Measurements from ENCODE around the gene RARRES2. TPM values are rescaled to one million over a fixed set of nuclear protein-coding genes. Genes with fewer than 3 reads are reported as not detected.
A peak's percentile ranks its signal among the peaks of the same experiment; 100 is the strongest.

RARRES2 gene
- total and polyA plus RNA-seq, 2 of the 13 experiments (the other 11 are each of a cell fraction or from before 2014, with no cell fraction given): 134 to 172 TPM

GRCh38 chr7:150322833-150323681, 18.4 kb downstream of the RARRES2 start, which contains the start of the genes ACTR3C and LRRC61 (continued):
- TF ChIP-seq ZNF333 (CRISPR knock-in tag; IDR thresholded peaks at IDR 0.05; ENCODE audit: borderline replicate concordance): peak; percentile 82
- TF ChIP-seq ZNF883 (CRISPR knock-in tag; IDR thresholded peaks at IDR 0.05; ENCODE audit: not compliant biosample characterization): peak; percentile 72
- no peak for TF ChIP-seq TRIM24 (CRISPR knock-in tag; IDR thresholded peaks at IDR 0.05)
- 0 out of 2 replicates have a peak, but pooled peaks have one; percentile 43 for TF ChIP-seq GPN1 (CRISPR knock-in tag; IDR thresholded peaks at IDR 0.05; ENCODE audit: borderline replicate concordance)
- no peak; the same call in 1 of the 2 replicates for TF ChIP-seq SNAPC2 (CRISPR knock-in tag; IDR thresholded peaks at IDR 0.05)
- peak; percentile 82 for TF ChIP-seq ZNF232 (CRISPR knock-in tag; IDR thresholded peaks at IDR 0.05; ENCODE audit: borderline replicate concordance)
- peak; percentile 97 for TF ChIP-seq HDAC1 (CRISPR knock-in tag; IDR thresholded peaks at IDR 0.05)
- no peak for TF ChIP-seq ZNF660 (CRISPR knock-in tag; IDR thresholded peaks at IDR 0.05; ENCODE audit: borderline replicate concordance, low read depth)
- no peak for TF ChIP-seq AFF4 (CRISPR knock-in tag; IDR thresholded peaks at IDR 0.05)
- TF ChIP-seq ZNF678 (CRISPR knock-in tag; IDR thresholded peaks at IDR 0.05): peak; percentile 84; the same call in 1 of the 2 replicates
- no peak; the same call in 1 of the 2 replicates for TF ChIP-seq ARHGAP35 (CRISPR knock-in tag; IDR thresholded peaks at IDR 0.05; ENCODE audit: borderline replicate concordance)
- TF ChIP-seq TAF15 (IDR thresholded peaks at IDR 0.05; ENCODE audit: low read depth, low read length, poor library complexity, severe bottlenecking): no peak
- TF ChIP-seq ZBTB1 (CRISPR knock-in tag; IDR thresholded peaks at IDR 0.05; ENCODE audit: borderline replicate concordance): no peak
- TF ChIP-seq DNMT1 (CRISPR knock-in tag; IDR thresholded peaks at IDR 0.05): peak; percentile 54; the same call in 1 of the 2 replicates
- TF ChIP-seq KLF16 (CRISPR knock-in tag; IDR thresholded peaks at IDR 0.05): no peak; a peak in 1 of 4 replicates
- TF ChIP-seq JUN (CRISPR knock-in tag; IDR thresholded peaks at IDR 0.05): peak; percentile 67; the same call in 1 of the 2 replicates
- TF ChIP-seq, protein P1, sequence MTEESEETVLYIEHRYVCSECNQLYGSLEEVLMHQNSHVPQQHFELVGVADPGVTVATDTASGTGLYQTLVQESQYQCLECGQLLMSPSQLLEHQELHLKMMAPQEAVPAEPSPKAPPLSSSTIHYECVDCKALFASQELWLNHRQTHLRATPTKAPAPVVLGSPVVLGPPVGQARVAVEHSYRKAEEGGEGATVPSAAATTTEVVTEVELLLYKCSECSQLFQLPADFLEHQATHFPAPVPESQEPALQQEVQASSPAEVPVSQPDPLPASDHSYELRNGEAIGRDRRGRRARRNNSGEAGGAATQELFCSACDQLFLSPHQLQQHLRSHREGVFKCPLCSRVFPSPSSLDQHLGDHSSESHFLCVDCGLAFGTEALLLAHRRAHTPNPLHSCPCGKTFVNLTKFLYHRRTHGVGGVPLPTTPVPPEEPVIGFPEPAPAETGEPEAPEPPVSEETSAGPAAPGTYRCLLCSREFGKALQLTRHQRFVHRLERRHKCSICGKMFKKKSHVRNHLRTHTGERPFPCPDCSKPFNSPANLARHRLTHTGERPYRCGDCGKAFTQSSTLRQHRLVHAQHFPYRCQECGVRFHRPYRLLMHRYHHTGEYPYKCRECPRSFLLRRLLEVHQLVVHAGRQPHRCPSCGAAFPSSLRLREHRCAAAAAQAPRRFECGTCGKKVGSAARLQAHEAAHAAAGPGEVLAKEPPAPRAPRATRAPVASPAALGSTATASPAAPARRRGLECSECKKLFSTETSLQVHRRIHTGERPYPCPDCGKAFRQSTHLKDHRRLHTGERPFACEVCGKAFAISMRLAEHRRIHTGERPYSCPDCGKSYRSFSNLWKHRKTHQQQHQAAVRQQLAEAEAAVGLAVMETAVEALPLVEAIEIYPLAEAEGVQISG (CRISPR knock-in tag; IDR thresholded peaks at IDR 0.05): peak; percentile 88
- TF ChIP-seq ZFP91 (CRISPR knock-in tag; IDR thresholded peaks at IDR 0.05; ENCODE audit: borderline replicate concordance): peak; percentile 95
- TF ChIP-seq ARNTL (CRISPR knock-in tag; IDR thresholded peaks at IDR 0.05): peak; percentile 79; the same call in 1 of the 2 replicates
- peak; percentile 6 for TF ChIP-seq HMG20B (CRISPR knock-in tag; conservative IDR thresholded peaks at IDR 0.05)

Measured in HepG2 (cell line).